HFF-Myc (cell line): ENCODE results near the gene TCERG1L.

Experiments
- DNase-seq: peaks from one replicate; pipeline ENCODE4 v3.0.0-alpha.2; 2011; ENCODE audit warnings: low read depth; ENCODE audit errors: extremely low read depth
- H3K4me3 ChIP-seq: replicated peaks from 2 replicates; pipeline ENCODE4 v1.5.1; 2011; ENCODE audit warnings: low read depth, mild to moderate bottlenecking, control low read depth, low read length
- TF ChIP-seq, protein P1 (sequence below): IDR thresholded peaks from 2 replicates; pipeline ENCODE4 v1.5.1; 2012; ENCODE audit warnings: mild to moderate bottlenecking, low read depth, low read length, control low read depth; ENCODE audit errors: missing control alignments

TCERG1L gene

GRCh38 chr10:131172433-131172832 is 139.1 kb downstream of the TCERG1L start:
- TF ChIP-seq, protein P1, sequence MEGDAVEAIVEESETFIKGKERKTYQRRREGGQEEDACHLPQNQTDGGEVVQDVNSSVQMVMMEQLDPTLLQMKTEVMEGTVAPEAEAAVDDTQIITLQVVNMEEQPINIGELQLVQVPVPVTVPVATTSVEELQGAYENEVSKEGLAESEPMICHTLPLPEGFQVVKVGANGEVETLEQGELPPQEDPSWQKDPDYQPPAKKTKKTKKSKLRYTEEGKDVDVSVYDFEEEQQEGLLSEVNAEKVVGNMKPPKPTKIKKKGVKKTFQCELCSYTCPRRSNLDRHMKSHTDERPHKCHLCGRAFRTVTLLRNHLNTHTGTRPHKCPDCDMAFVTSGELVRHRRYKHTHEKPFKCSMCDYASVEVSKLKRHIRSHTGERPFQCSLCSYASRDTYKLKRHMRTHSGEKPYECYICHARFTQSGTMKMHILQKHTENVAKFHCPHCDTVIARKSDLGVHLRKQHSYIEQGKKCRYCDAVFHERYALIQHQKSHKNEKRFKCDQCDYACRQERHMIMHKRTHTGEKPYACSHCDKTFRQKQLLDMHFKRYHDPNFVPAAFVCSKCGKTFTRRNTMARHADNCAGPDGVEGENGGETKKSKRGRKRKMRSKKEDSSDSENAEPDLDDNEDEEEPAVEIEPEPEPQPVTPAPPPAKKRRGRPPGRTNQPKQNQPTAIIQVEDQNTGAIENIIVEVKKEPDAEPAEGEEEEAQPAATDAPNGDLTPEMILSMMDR, result no peak
- no peak for DNase-seq
- no peak overlapping the region for H3K4me3 ChIP-seq

GRCh38 chr10:131169146-131169545 is 142.4 kb downstream of the TCERG1L start:
- no peak overlapping the region for H3K4me3 ChIP-seq
- TF ChIP-seq, protein P1, result no peak
- DNase-seq, result no peak

DNA sequence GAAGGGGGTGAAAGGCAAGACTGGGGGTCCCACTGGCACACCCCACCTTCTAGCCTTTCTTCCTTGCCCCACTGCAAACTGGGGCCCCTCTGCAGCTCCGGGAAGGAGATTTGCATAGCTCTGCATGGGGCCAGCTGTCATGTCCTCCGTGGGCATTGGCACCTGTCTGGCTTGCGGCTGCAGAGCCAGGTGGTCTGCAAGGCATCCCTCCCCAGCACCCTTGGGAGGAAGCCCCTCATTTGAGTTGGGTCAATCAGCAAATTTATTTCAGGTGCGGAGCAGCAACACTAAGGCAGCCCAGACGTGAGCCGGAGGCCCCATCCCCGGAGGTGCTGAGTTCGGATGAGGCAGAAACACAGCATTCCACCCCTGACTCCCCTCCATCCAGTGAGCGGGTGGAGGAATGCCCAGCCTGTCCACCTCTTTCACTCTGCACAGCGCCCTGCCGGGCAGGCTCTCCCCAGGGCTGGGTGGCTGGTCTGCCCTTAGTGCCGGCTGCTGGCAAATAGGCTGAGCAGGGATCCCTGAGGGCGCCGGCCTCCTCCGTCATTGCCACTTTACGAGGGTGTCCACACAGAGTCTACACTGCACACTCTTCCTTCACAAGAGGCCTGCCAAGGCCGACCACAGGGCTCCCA is 143.2 kb downstream of the TCERG1L start:
- TF ChIP-seq, protein P1, result no peak
- H3K4me3 ChIP-seq, result no peak overlapping the region
- no peak for DNase-seq

GRCh38 chr10:131167036-131167860 is 144.3 kb downstream of the TCERG1L start:
- H3K4me3 ChIP-seq, result no peak overlapping the region
- TF ChIP-seq, protein P1, result no peak
- DNase-seq, result no peak

- no peak overlapping the region for H3K4me3 ChIP-seq
- DNase-seq, result no peak
Observed at GRCh38 chr10:131166486-131166885, 145.0 kb downstream of the TCERG1L start.

GRCh38 chr10:131165092-131165491 is 146.4 kb downstream of the TCERG1L start:
- H3K4me3 ChIP-seq, result no peak overlapping the region
- DNase-seq, result no peak

More at GRCh38 chr10:131166486-131166885, 145.0 kb downstream of the TCERG1L start:
- TF ChIP-seq, protein P1, result no peak

More at GRCh38 chr10:131165092-131165491, 146.4 kb downstream of the TCERG1L start:
- TF ChIP-seq, protein P1, result no peak
